Kidney (tissue), 14 donors: ENCODE results near the gene MAEA. TPM values are rescaled to one million over a fixed set of nuclear protein-coding genes. Genes with fewer than 3 reads are reported as not detected.
A peak's percentile ranks its signal among the peaks of the same experiment; 100 is the strongest.

Experiments used
- DNase-seq, 5 donors: peaks; one replicate each; pipeline ENCODE4 v3.0.0-alpha.2; 2013 to 2020
- FAIRE-seq: peaks from 2 replicates; lab custom pipeline; 2012; peaks lifted over from hg19 to GRCh38; lab: Jason Lieb, UNC
- H3K27ac ChIP-seq, 2 donors: one replicate each; pipeline ENCODE4 v1.7.0; 2013; ENCODE audit warnings: low read depth in 2 of 2, low read length in 2 of 2, inconsistent platforms in 1 of 2
- H3K27me3 ChIP-seq: one replicate; pipeline ENCODE4 v1.7.1; 2013; ENCODE audit warnings: low read length, inconsistent platforms; ENCODE audit not compliant: control insufficient read depth, insufficient read depth
- H3K36me3 ChIP-seq, 3 donors: one replicate each; pipeline versions ENCODE4 v1.7.0 to v1.7.1; 2013; ENCODE audit warnings: low read length in 3 of 3, control low read depth in 1 of 3, inconsistent platforms in 1 of 3; ENCODE audit not compliant: insufficient read depth in 3 of 3, control insufficient read depth in 2 of 3
- H3K4me1 ChIP-seq, 3 donors: one replicate each; pipeline versions ENCODE4 v1.7.0 to v1.7.1; 2013; ENCODE audit warnings: low read length in 3 of 3, inconsistent platforms in 1 of 3, low read depth in 1 of 3; ENCODE audit not compliant: control insufficient read depth in 2 of 3, insufficient read depth in 2 of 3
- H3K4me3 ChIP-seq, 3 donors: one replicate each; pipeline versions ENCODE4 v1.7.0 to v1.8.1; 2013; ENCODE audit warnings: low read length in 3 of 3, control low read depth in 1 of 3, inconsistent platforms in 1 of 3
- H3K9ac ChIP-seq, 3 donors: one replicate each; pipeline versions ENCODE4 v1.7.0 to v1.7.1; 2013; ENCODE audit warnings: low read length in 3 of 3, control low read depth in 1 of 3, inconsistent platforms in 1 of 3
- H3K9me3 ChIP-seq, 3 donors: one replicate each; pipeline versions ENCODE4 v1.7.0 to v1.7.1; 2013; ENCODE audit warnings: low read length in 3 of 3, control low read depth in 1 of 3, inconsistent platforms in 1 of 3; ENCODE audit not compliant: control insufficient read depth in 2 of 3, insufficient read depth in 1 of 3
- intact Hi-C: fragments of 100-400 bp; cut with DNase I; formaldehyde crosslinking; loops from one replicate; pipeline ENCODE4 v1.11.1; 2022
- polyA plus RNA-seq: library from polyadenylated mRNA; stranded (reverse); fragments of 350-450 nt; fragmentation: Illumina TruSeq; extraction: RNeasy Lipid Tissue Mini Kit (QIAGEN cat#74804); gene quantifications from one replicate; pipeline ENCODE4 v1.2.3, GENCODE V29; 2014; ENCODE audit warnings: low read depth, low replicate concordance; ENCODE audit not compliant: insufficient read depth
- total RNA-seq: library from RNA; stranded (reverse); fragmentation: NEBNext Ultra II Directional; extraction: Animal tissue kit (Norgen Biotek cat#: 25700); gene quantifications from one replicate; pipeline ENCODE4 v1.2.1, GENCODE V29; 2021
- TF ChIP-seq, protein P1 (sequence below): IDR thresholded peaks from 3 replicates; pipeline ENCODE4 v1.5.1; 2012; ENCODE audit warnings: mild to moderate bottlenecking, moderate library complexity, borderline replicate concordance; ENCODE audit not compliant: insufficient read depth; ENCODE audit errors: extremely low read depth
- donor health status: control.
- donor health status: control.
- donor health status: control.
- donor health status: control.
- donor health status: control.
- donor health status: DM: yes; HTN: yes; CAD: no.
- donor health status: Normal renal cell carcinoma (clear cell type).

MAEA gene
- total and polyA plus RNA-seq, 2 donors from 2014 or later, result 65.0 to 75.2 TPM

DNA sequence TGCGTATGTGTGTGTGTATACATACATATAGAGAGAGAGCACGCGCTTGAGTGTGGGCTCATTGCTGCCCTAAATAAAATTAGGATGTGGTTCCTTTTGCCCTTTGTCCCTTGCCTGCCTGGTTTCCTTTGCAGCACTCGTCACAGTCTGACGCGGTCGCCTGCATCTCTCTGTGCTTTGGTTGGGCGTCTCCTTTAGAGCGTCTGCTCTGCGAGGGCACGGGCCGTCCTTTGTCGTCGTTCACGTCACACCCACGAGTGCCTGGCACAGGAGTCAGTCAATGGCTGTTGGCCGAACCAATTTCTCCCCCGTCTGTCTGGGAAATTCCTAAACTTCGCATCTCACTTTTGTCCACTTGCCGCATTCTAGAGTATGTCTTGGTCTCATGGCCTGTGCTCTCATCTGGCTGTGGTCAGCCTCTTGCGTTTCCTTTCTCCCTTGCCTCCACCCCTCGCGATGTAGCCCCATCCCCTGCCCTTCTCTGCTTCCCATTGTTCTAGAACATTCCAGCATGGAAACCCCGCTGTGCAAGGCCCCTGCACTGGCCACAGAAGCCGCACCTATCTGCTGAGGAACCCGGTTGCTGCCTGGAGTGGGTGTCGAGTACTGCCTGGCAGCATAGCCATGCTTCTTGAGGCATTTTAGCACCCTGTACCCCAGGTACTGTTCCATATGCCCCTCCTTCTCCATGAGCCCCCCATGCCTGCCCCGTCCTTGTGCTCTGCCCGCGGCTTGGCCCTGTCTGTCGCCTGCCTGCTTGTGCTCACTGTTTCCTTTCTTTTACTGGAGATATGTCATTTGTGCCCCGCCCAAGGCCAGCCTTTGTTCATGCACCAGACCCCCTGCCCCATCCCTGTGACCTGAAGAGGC, 8.0 kb downstream of the MAEA start:
- Histone ChIP-seq H3K4me1 (peaks cover 0 to 16% (median 5%) of the 10 kb centered on the region in 3 donors), H3K27ac (no peak overlapping the region), H3K9me3 (no peaks in the 10 kb centered on the region), H3K36me3 (peaks cover 0 to 20% (median 12%) of the 10 kb centered on the region in 3 donors), H3K9ac (no peak overlapping the region), H3K4me3 (no peak overlapping the region), H3K27me3 (no peaks in the 10 kb centered on the region)
- FAIRE-seq (no peak), DNase-seq (peak in 1 of 5 donors; percentile 54)
- TF ChIP-seq, protein P1, sequence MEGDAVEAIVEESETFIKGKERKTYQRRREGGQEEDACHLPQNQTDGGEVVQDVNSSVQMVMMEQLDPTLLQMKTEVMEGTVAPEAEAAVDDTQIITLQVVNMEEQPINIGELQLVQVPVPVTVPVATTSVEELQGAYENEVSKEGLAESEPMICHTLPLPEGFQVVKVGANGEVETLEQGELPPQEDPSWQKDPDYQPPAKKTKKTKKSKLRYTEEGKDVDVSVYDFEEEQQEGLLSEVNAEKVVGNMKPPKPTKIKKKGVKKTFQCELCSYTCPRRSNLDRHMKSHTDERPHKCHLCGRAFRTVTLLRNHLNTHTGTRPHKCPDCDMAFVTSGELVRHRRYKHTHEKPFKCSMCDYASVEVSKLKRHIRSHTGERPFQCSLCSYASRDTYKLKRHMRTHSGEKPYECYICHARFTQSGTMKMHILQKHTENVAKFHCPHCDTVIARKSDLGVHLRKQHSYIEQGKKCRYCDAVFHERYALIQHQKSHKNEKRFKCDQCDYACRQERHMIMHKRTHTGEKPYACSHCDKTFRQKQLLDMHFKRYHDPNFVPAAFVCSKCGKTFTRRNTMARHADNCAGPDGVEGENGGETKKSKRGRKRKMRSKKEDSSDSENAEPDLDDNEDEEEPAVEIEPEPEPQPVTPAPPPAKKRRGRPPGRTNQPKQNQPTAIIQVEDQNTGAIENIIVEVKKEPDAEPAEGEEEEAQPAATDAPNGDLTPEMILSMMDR, result no peak
- intact Hi-C loops, result no loop called here

DNA sequence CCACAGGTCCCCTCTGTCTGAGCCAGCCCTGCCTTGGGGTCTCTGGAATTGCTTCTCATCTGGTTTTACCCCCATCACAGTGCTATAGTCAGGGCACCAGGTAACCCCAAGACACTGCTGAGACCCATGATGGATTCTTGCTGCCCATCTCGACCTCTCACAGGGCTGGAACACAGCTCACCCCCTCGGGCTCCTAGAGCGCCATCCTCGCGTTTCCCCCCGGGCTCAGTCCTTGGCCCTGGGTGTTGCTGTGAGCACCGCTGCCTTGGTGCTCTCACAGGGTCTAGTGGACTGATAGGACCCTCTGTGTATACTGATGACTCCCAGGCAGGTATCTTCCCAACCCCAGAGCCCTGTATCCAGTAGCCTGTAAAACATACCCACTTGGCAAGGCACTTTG, 8.8 kb downstream of the MAEA start:
- DNase-seq (peak in 1 of 5 donors; percentile 22), FAIRE-seq (no peak)
- no peak overlapping the region for H3K9ac ChIP-seq
- no peak overlapping the region for H3K4me3 ChIP-seq
- no peaks in the 10 kb centered on the region for H3K27me3 ChIP-seq
- TF ChIP-seq, protein P1, result no peak
- H3K9me3 ChIP-seq, result no peaks in the 10 kb centered on the region
- peaks cover 0 to 20% (median 12%) of the 10 kb centered on the region in 3 donors for H3K36me3 ChIP-seq
- H3K27ac ChIP-seq, result no peak overlapping the region
- intact Hi-C loops, result no loop called here
- H3K4me1 ChIP-seq, result peaks cover 0 to 16% (median 5%) of the 10 kb centered on the region in 3 donors

DNA sequence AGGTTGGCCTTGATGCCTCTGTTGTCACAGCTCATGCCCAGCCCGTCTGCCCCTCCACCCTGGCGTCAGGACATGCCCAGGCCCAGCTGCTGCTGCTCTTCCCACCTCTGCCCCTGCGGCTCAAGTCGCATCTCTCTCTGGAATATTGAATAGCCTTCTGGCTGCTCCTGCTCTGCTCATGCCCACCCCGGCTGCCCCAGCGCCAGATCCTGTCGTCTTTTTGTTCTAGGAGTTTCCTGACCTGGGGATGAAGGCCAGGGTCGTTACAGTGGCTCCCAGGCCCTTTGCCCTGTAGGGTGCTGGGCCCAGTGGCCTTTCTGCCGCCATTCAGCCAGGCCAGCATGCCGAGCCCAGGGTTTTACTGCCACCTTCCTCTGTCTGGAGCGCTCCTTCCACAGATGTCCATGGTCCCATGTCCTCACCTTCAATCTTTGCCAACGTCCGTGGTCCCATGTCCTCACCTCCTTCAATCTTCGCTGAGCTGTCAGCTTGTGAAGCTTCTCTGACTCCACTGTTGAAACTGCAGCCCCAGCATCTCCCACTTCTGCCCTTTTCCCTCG, 9.7 kb downstream of the MAEA start:
- DNase-seq (peak in 1 of 5 donors; percentile 50), FAIRE-seq (no peak)
- Histone ChIP-seq H3K9ac (no peak overlapping the region), H3K9me3 (no peaks in the 10 kb centered on the region), H3K36me3 (peaks cover 0 to 20% (median 10%) of the 10 kb centered on the region in 3 donors), H3K4me1 (peaks cover 0 to 9% (median 0%) of the 10 kb centered on the region in 3 donors), H3K27ac (no peak overlapping the region), H3K4me3 (no peak overlapping the region), H3K27me3 (no peaks in the 10 kb centered on the region)
- intact Hi-C loops, result no loop called here
- TF ChIP-seq, protein P1, result no peak
